ENCODE results near the gene RASGEF1C. TPM values are rescaled to one million over a fixed set of nuclear protein-coding genes. Genes with fewer than 3 reads are reported as not detected.

Gene RASGEF1C
- total RNA-seq, 2 experiments from 2014 or later, result not detected

GRCh38 chr5:180142824-180143610 lies 66.0 kb downstream of the RASGEF1C start:
- BruUV-seq (replicated peaks), result no TSS peak
- Histone ChIP-seq H3K4me1 (ENCODE audit: insufficient read depth, low read length, poor library complexity, severe bottlenecking) (no peaks in the 10 kb centered on the region), H3K4me2 (ENCODE audit: low read length) (no peak overlapping the region), H2AFZ (ENCODE audit: low read length) (no peak overlapping the region), H3K36me3 (ENCODE audit: insufficient read depth, low read length) (no peaks in the 10 kb centered on the region), H3K27ac (ENCODE audit: low read depth, low read length, poor library complexity, severe bottlenecking) (no peak overlapping the region), H3K9me2 (ENCODE audit: insufficient read depth, low read length) (no peaks in the 10 kb centered on the region), H3K79me2 (ENCODE audit: insufficient read depth, low read depth, low read length) (no peaks in the 10 kb centered on the region), H3K9me3 (ENCODE audit: low read length) (no peaks in the 10 kb centered on the region), H4K20me1 (ENCODE audit: insufficient read depth, low read length) (no peaks in the 10 kb centered on the region), H3K4me3 (ENCODE audit: low read depth, low read length, poor library complexity, severe bottlenecking) (no peak overlapping the region)
- intact Hi-C loops (cut with micrococcal nuclease; ENCODE audit: unreplicated experiment), result no loop called here
- no peak for DNase-seq (ENCODE audit: low spot score)
- ChIA-PET CTCF (ENCODE audit: unreplicated experiment) (no interaction called here), POLR2A (no interaction called here)
- no peak for TF ChIP-seq EZH2phosphoT487 (IDR thresholded peaks at IDR 0.05; ENCODE audit: borderline replicate concordance, low read depth, low read length)
- no peak for TF ChIP-seq CTCF (conservative IDR thresholded peaks at IDR 0.05; ENCODE audit: low read length)

- BruUV-seq (replicated peaks), result no TSS peak
- CTCF ChIA-PET (ENCODE audit: unreplicated experiment), result no interaction called here
Measured at GRCh38 chr5:180142021-180142765, 66.8 kb downstream of the RASGEF1C start.

More at GRCh38 chr5:180142021-180142765, 66.8 kb downstream of the RASGEF1C start:
- POLR2A ChIA-PET, result no interaction called here
- TF ChIP-seq EZH2phosphoT487 (IDR thresholded peaks at IDR 0.05; ENCODE audit: borderline replicate concordance, low read depth, low read length), result no peak
- no peak for TF ChIP-seq CTCF (conservative IDR thresholded peaks at IDR 0.05; ENCODE audit: low read length)
- intact Hi-C loops (cut with micrococcal nuclease; ENCODE audit: unreplicated experiment), result no loop called here
- Histone ChIP-seq H3K4me3 (ENCODE audit: low read depth, low read length, poor library complexity, severe bottlenecking) (no peak overlapping the region), H3K79me2 (ENCODE audit: insufficient read depth, low read depth, low read length) (no peaks in the 10 kb centered on the region), H3K27ac (ENCODE audit: low read depth, low read length, poor library complexity, severe bottlenecking) (no peak overlapping the region), H2AFZ (ENCODE audit: low read length) (no peak overlapping the region), H4K20me1 (ENCODE audit: insufficient read depth, low read length) (no peaks in the 10 kb centered on the region), H3K36me3 (ENCODE audit: insufficient read depth, low read length) (no peaks in the 10 kb centered on the region), H3K9me3 (ENCODE audit: low read length) (no peaks in the 10 kb centered on the region), H3K4me2 (ENCODE audit: low read length) (no peak overlapping the region), H3K4me1 (ENCODE audit: insufficient read depth, low read length, poor library complexity, severe bottlenecking) (no peaks in the 10 kb centered on the region), H3K9me2 (ENCODE audit: insufficient read depth, low read length) (no peaks in the 10 kb centered on the region)
- DNase-seq (ENCODE audit: low spot score), result no peak
